Esophagus muscularis mucosa (tissue), 4 donors: ENCODE data around the gene HSD17B3. TPM values are rescaled to one million over a fixed set of nuclear protein-coding genes. Genes with fewer than 3 reads are reported as not detected.
A peak's percentile ranks its signal among the peaks of the same experiment; 100 is the strongest.
"Not testable (repeated sequence)": the region's sequence is repeated elsewhere in the genome, so short reads cannot be mapped to it uniquely, and the experiment has no call there.

Experiments used
- DNase-seq: peaks from one replicate; pipeline ENCODE4 v3.0.0-alpha.2; 2017; ENCODE audit errors: extremely low spot score
- H3K27ac ChIP-seq, 4 donors: fragments of 200-600 bp; sonication (generic); replicated peaks in 1 of 4; 1 replicate in 3 of 4; 2 replicates in 1 of 4; pipeline ENCODE4 v1.5.1; 2016 to 2019; ENCODE audit warnings: mild to moderate bottlenecking in 1 of 4
- H3K27me3 ChIP-seq, 4 donors: fragments of 200-600 bp; sonication (generic); one replicate each; pipeline versions ENCODE4 v1.5.1 to v1.6.0; 2016 to 2019
- H3K36me3 ChIP-seq, 4 donors: fragments of 200-600 bp; sonication (generic); one replicate each; pipeline ENCODE4 v1.5.1; 2016 to 2019
- H3K4me1 ChIP-seq, 4 donors: fragments of 200-600 bp; sonication (generic); one replicate each; pipeline ENCODE4 v1.5.1; 2016 to 2019
- H3K4me3 ChIP-seq, 4 donors: fragments of 200-600 bp; sonication (generic); 1 replicate in 2 of 4; 2 replicates in 2 of 4; pipeline ENCODE4 v1.5.1; 2016 to 2019; ENCODE audit warnings: mild to moderate bottlenecking in 4 of 4, moderate library complexity in 1 of 4
- H3K9me3 ChIP-seq, 4 donors: fragments of 200-600 bp; sonication (generic); 1 replicate in 3 of 4; 2 replicates in 1 of 4; pipeline ENCODE4 v1.5.1; 2016 to 2019
- CTCF ChIP-seq, 3 experiments: fragments of 200-600 bp in 2 of 3; fragments of 450-650 bp in 1 of 3; sonication (generic) in 2 of 3; IDR thresholded peaks; one replicate each; pipeline ENCODE4 v1.5.1; 2017 to 2019; ENCODE audit warnings: antibody characterized with exemption in 3 of 3, mild to moderate bottlenecking in 2 of 3, moderate library complexity in 1 of 3
- EP300 ChIP-seq: sonication (generic); formaldehyde crosslinking; IDR thresholded peaks from one replicate; pipeline ENCODE4 v1.6.1; 2017; ENCODE audit warnings: antibody characterized with exemption
- POLR2A ChIP-seq: fragments of 450-650 bp; IDR thresholded peaks from one replicate; pipeline ENCODE4 v1.6.1; 2017; ENCODE audit warnings: antibody characterized with exemption, moderate library complexity, mild to moderate bottlenecking, low read depth
- POLR2AphosphoS5 ChIP-seq, 2 donors: sonication (generic); formaldehyde crosslinking; IDR thresholded peaks; one replicate each; pipeline ENCODE4 v1.6.1; 2017; ENCODE audit warnings: antibody characterized with exemption in 2 of 2
- WGBS: methylation state at CpG from one replicate; pipeline ENCODE4 v1.1.5; 2018; 5-methylcytosine and 5-hydroxymethylcytosine counted together
- intact Hi-C: fragments of 100-400 bp; cut with DNase I; formaldehyde crosslinking; loops from one replicate; pipeline ENCODE4 v1.15.1; 2023
- total RNA-seq, 4 donors: library from RNA; depleted of rRNA; stranded (reverse); fragments of >200 nt; gene quantifications; one replicate each; pipeline versions ENCODE4 v1.1.0 to v1.2.1, GENCODE V29; 2016

Gene HSD17B3
- total RNA-seq, 4 donors from 2014 or later, result 0.83 to 0.98 (median 0.83) TPM; not detected in 1

GRCh38 chr9:96321515-96321914 lies 19.5 kb upstream of the HSD17B3 start:
- H3K4me1 ChIP-seq, result peaks cover 0 to 4% (median 2%) of the 10 kb centered on the region in 4 donors
- no peak overlapping the region for H3K4me3 ChIP-seq
- H3K27ac ChIP-seq, result no peak overlapping the region
- no peaks in the 10 kb centered on the region for H3K27me3 ChIP-seq
- 79% methylated on average over 7 of the region's 7 CpGs for WGBS
- TF ChIP-seq POLR2AphosphoS5 (IDR thresholded peaks at IDR 0.05), result no peak
- intact Hi-C loops, result no loop called here
- DNase-seq, result no peak
- H3K9me3 ChIP-seq, result no peaks in the 10 kb centered on the region
- H3K36me3 ChIP-seq, result peaks cover 0 to 54% (median 39%) of the 10 kb centered on the region in 4 donors

- no peak for DNase-seq
- intact Hi-C loops, result no loop called here
- WGBS, result 78% methylated on average over 8 of the region's 8 CpGs
Measured at GRCh38 chr9:96320749-96321280, 18.8 kb upstream of the HSD17B3 start.

GRCh38 chr9:96318921-96319565 lies 17.1 kb upstream of the HSD17B3 start:
- 76% methylated on average over 6 of the region's 6 CpGs for WGBS
- TF ChIP-seq POLR2A (no peak), POLR2AphosphoS5 (IDR thresholded peaks at IDR 0.05) (no peak), CTCF (IDR thresholded peaks at IDR 0.05) (no peak), EP300 (no peak)
- Histone ChIP-seq H3K27ac (no peak overlapping the region), H3K4me1 (peaks cover 0 to 4% (median 2%) of the 10 kb centered on the region in 4 donors), H3K27me3 (no peaks in the 10 kb centered on the region), H3K4me3 (no peak overlapping the region), H3K36me3 (peaks cover 0 to 59% (median 38%) of the 10 kb centered on the region in 4 donors), H3K9me3 (no peaks in the 10 kb centered on the region)
- intact Hi-C loops, result loop anchor here (5.0 kb wide), 1 partner anchor 592 kb away; no protein-coding TSS in a partner anchor
- DNase-seq, result no peak

More at GRCh38 chr9:96320749-96321280, 18.8 kb upstream of the HSD17B3 start:
- peaks cover 0 to 4% (median 2%) of the 10 kb centered on the region in 4 donors for H3K4me1 ChIP-seq
- no peak overlapping the region for H3K27ac ChIP-seq
- no peak overlapping the region for H3K4me3 ChIP-seq
- peaks cover 0 to 54% (median 40%) of the 10 kb centered on the region in 4 donors for H3K36me3 ChIP-seq
- TF ChIP-seq CTCF (IDR thresholded peaks at IDR 0.05), result no peak
- TF ChIP-seq POLR2A, result no peak
- TF ChIP-seq EP300, result no peak
- no peaks in the 10 kb centered on the region for H3K9me3 ChIP-seq
- H3K27me3 ChIP-seq, result no peaks in the 10 kb centered on the region

GRCh38 chr9:96317335-96317980 lies 15.5 kb upstream of the HSD17B3 start:
- no peak for DNase-seq
- Histone ChIP-seq H3K27ac (no peak overlapping the region), H3K36me3 (peaks cover 0 to 55% (median 37%) of the 10 kb centered on the region in 4 donors), H3K4me3 (no peak overlapping the region), H3K27me3 (no peaks in the 10 kb centered on the region), H3K4me1 (peaks cover 0 to 4% (median 2%) of the 10 kb centered on the region in 4 donors), H3K9me3 (peaks cover 0 to 11% (median 7%) of the 10 kb centered on the region in 4 donors)
- no peak for TF ChIP-seq POLR2A
- TF ChIP-seq POLR2AphosphoS5 (IDR thresholded peaks at IDR 0.05), result peak in 1 of 2 donors; percentile 10
- TF ChIP-seq CTCF (IDR thresholded peaks at IDR 0.05), result peak; percentile 76 to 93 (median 87)
- 46% methylated on average over 9 of the region's 9 CpGs for WGBS
- intact Hi-C loops, result loop anchor here (2.0 to 5.0 kb wide), 2 partner anchors 87 to 590 kb away; no protein-coding TSS in a partner anchor

- peaks cover 0 to 19% (median 13%) of the 10 kb centered on the region in 4 donors for H3K36me3 ChIP-seq
- no peak for DNase-seq
- H3K4me3 ChIP-seq, result no peak overlapping the region
- peaks cover 0 to 11% (median 7%) of the 10 kb centered on the region in 4 donors for H3K9me3 ChIP-seq
- no peak overlapping the region for H3K27ac ChIP-seq
- no peaks in the 10 kb centered on the region for H3K27me3 ChIP-seq
- no peaks in the 10 kb centered on the region for H3K4me1 ChIP-seq
- intact Hi-C loops, result no loop called here
- 96% methylated on average over 7 of the region's 7 CpGs for WGBS
- TF ChIP-seq POLR2AphosphoS5 (IDR thresholded peaks at IDR 0.05) (no peak), POLR2A (no peak), CTCF (IDR thresholded peaks at IDR 0.05) (no peak), EP300 (no peak)
Measured at GRCh38 chr9:96309850-96310249, 7.9 kb upstream of the HSD17B3 start.

GRCh38 chr9:96306958-96307357 lies 5.0 kb upstream of the HSD17B3 start:
- H3K9me3 ChIP-seq, H3K27me3 ChIP-seq, intact Hi-C loops, H3K4me3 ChIP-seq, H3K36me3 ChIP-seq, DNase-seq, H3K27ac ChIP-seq, H3K4me1 ChIP-seq: not testable (repeated sequence)
- 95% methylated on average over 6 of the region's 6 CpGs for WGBS
